Endothelial cell of umbilical vein (primary cell): ENCODE measurements around the gene INSM2. TPM values are rescaled to one million over a fixed set of nuclear protein-coding genes. Genes with fewer than 3 reads are reported as not detected.

Source experiments
- BruUV-seq: library from RNA; stranded (reverse); fragments of 400-500 nt; replicated peaks from 2 replicates; lab custom pipeline; 2021; lab: Mats Ljungman, UMichigan
- CTCF ChIA-PET: fragments of 300-600, 350-600 bp; sonication (Branson Sonifier 250); formaldehyde crosslinking; loops from one replicate; lab custom pipeline; 2021; ENCODE audit warnings: antibody characterized with exemption, inconsistent platforms; lab: Charles Lee
- POLR2A ChIA-PET: fragments of 300-600, 350-600 bp; sonication (Branson Sonifier 250); formaldehyde crosslinking; loops from one replicate; lab custom pipeline; 2021; ENCODE audit warnings: antibody characterized with exemption, inconsistent platforms; lab: Charles Lee
- DNase-seq: peaks from one replicate; pipeline ENCODE4 v3.0.0-alpha.2; 2011; ENCODE audit warnings: low read depth, low spot score
- FAIRE-seq: peaks from 2 replicates; lab custom pipeline; 2011; peaks lifted over from hg19 to GRCh38; lab: Jason Lieb, UNC
- H2AFZ ChIP-seq: 2 replicates; pipeline ENCODE4 v1.6.0; 2012; ENCODE audit warnings: low read depth, low read length, control low read depth, inconsistent platforms
- H3K27ac ChIP-seq: 2 replicates; pipeline ENCODE4 v1.5.1; 2011; ENCODE audit warnings: low read depth, mild to moderate bottlenecking, control low read depth, low read length, moderate library complexity; ENCODE audit not compliant: insufficient read depth
- H3K27me3 ChIP-seq, 2 experiments: 2 replicates each; pipeline versions ENCODE4 v1.6.0 to v1.6.1; 2011; ENCODE audit warnings: low read length in 2 of 2, mixed read lengths in 1 of 2; ENCODE audit not compliant: control insufficient read depth in 2 of 2, insufficient read depth in 2 of 2
- H3K36me3 ChIP-seq, 2 experiments: 2 replicates in 1 of 2; 3 replicates in 1 of 2; pipeline ENCODE4 v1.5.1; 2011; ENCODE audit warnings: low read length in 2 of 2, mild to moderate bottlenecking in 1 of 2, moderate library complexity in 1 of 2; ENCODE audit not compliant: control insufficient read depth in 2 of 2, insufficient read depth in 2 of 2; ENCODE audit errors: extremely low read depth in 1 of 2
- H3K4me1 ChIP-seq: 3 replicates; pipeline ENCODE4 v1.5.1; 2011; ENCODE audit warnings: mild to moderate bottlenecking, low read length; ENCODE audit not compliant: control insufficient read depth, insufficient read depth; ENCODE audit errors: extremely low read depth
- H3K4me2 ChIP-seq: 2 replicates; pipeline ENCODE4 v1.6.1; 2011; ENCODE audit warnings: low read length, control low read depth, mixed read lengths; ENCODE audit not compliant: insufficient read depth
- H3K4me3 ChIP-seq, 3 experiments: fragments of 200-600 bp in 1 of 3; sonication (generic), shearing (Covaris generic) in 1 of 3; replicated peaks in 1 of 3; 2 replicates each; pipeline ENCODE4 v1.5.1; 2011 to 2016; ENCODE audit warnings: control low read depth in 3 of 3, low read length in 3 of 3, mild to moderate bottlenecking in 2 of 3, inconsistent platforms in 1 of 3, low read depth in 1 of 3, moderate library complexity in 1 of 3; ENCODE audit not compliant: insufficient read depth in 1 of 3
- H3K79me2 ChIP-seq: 2 replicates; pipeline ENCODE4 v1.6.0; 2012; ENCODE audit warnings: low read length, inconsistent platforms; ENCODE audit not compliant: control insufficient read depth, insufficient read depth
- H3K9ac ChIP-seq: replicated peaks from 2 replicates; pipeline ENCODE3; 2011; ENCODE audit warnings: low read length, control low read depth; ENCODE audit not compliant: insufficient read depth; ENCODE audit errors: extremely low read depth
- H3K9me1 ChIP-seq: replicated peaks from 3 replicates; pipeline ENCODE4 v1.6.0; 2011; ENCODE audit warnings: mild to moderate bottlenecking, low read length; ENCODE audit not compliant: control insufficient read depth, insufficient read depth; ENCODE audit errors: extremely low read depth
- H3K9me3 ChIP-seq: replicated peaks from 2 replicates; pipeline ENCODE4 v1.5.1; 2012; ENCODE audit warnings: low read length, inconsistent platforms; ENCODE audit not compliant: control insufficient read depth, insufficient read depth
- H4K20me1 ChIP-seq: replicated peaks from 2 replicates; pipeline ENCODE3; 2011; ENCODE audit warnings: mild to moderate bottlenecking, low read length; ENCODE audit not compliant: control insufficient read depth, insufficient read depth; ENCODE audit errors: extremely low read depth
- CTCF ChIP-seq, 2 donors: IDR thresholded peaks; 1 replicate in 1 of 2; 2 replicates in 1 of 2; pipeline ENCODE4 v1.5.1; 2011; ENCODE audit warnings: low read length in 2 of 2, mild to moderate bottlenecking in 2 of 2, moderate library complexity in 2 of 2, control low read depth in 1 of 2, inconsistent platforms in 1 of 2, low read depth in 1 of 2; ENCODE audit not compliant: insufficient read depth in 1 of 2; ENCODE audit errors: extremely low read depth in 1 of 2
- EZH2 ChIP-seq: IDR thresholded peaks from 2 replicates; pipeline ENCODE4 v1.6.1; 2012; ENCODE audit warnings: borderline replicate concordance, low read depth, mild to moderate bottlenecking, moderate library complexity, low read length, inconsistent platforms; ENCODE audit not compliant: severe bottlenecking
- FOS ChIP-seq: IDR thresholded peaks from 2 replicates; pipeline ENCODE4 v1.6.1; 2011; ENCODE audit warnings: mild to moderate bottlenecking, low read length, moderate library complexity, borderline replicate concordance; ENCODE audit not compliant: insufficient read depth
- GATA2 ChIP-seq: IDR thresholded peaks from 2 replicates; pipeline ENCODE4 v1.7.0; 2011; ENCODE audit warnings: low read depth, mild to moderate bottlenecking, moderate library complexity, mixed read lengths, low read length; ENCODE audit not compliant: insufficient read length, insufficient read depth
- JUN ChIP-seq: IDR thresholded peaks from 2 replicates; pipeline ENCODE4 v1.6.1; 2011; ENCODE audit warnings: borderline replicate concordance, low read depth; ENCODE audit not compliant: insufficient read length, insufficient read depth
- MAX ChIP-seq: IDR thresholded peaks from 2 replicates; pipeline ENCODE4 v1.6.1; 2011; ENCODE audit not compliant: insufficient read depth, insufficient read length
- MYC ChIP-seq: IDR thresholded peaks from one replicate; pipeline ENCODE4 v1.6.1; 2011; ENCODE audit warnings: mild to moderate bottlenecking, low read depth, low read length
- POLR2A ChIP-seq: IDR thresholded peaks from 2 replicates; pipeline ENCODE4 v1.6.1; 2012; ENCODE audit warnings: low read depth, mild to moderate bottlenecking, control low read depth, low read length
- POLR2AphosphoS5 ChIP-seq: IDR thresholded peaks from 2 replicates; pipeline ENCODE4 v1.6.1; 2012; ENCODE audit warnings: low read depth, mild to moderate bottlenecking, control low read depth, low read length, moderate library complexity; ENCODE audit not compliant: insufficient read depth
- dilution Hi-C: fragments of 300-500 bp; cut with MboI; formaldehyde crosslinking; loops from one replicate; pipeline ENCODE4 v1.15.0; 2019; ENCODE audit warnings: low sequenced_read_pairs; ENCODE audit not compliant: extremely low pct_ligation_motif_present
- intact Hi-C: fragments of 100-400 bp; cut with micrococcal nuclease; formaldehyde crosslinking; loops from one replicate; pipeline ENCODE4 v1.10.0; 2022
- polyA plus RNA-seq, 4 experiments: library from polyadenylated mRNA; depleted of rRNA in 3 of 4; stranded (reverse) in 3 of 4; unstranded in 1 of 4; fragments of >200 nt; gene quantifications; 2 replicates each; pipeline versions ENCODE4 v1.2.1 to v1.2.3, GENCODE V29; 2011 to 2012; ENCODE audit warnings: missing spikeins in 1 of 4
- total RNA-seq: library from RNA; stranded (reverse); gene quantifications from 2 replicates; pipeline ENCODE4 v1.2.3, GENCODE V29; 2021

INSM2 gene
- total and polyA plus RNA-seq, 2 donors (not counting 3 experiments of a cell fraction or from before 2014, with no cell fraction given) = not detected

GRCh38 chr14:35504260-35504659 lies 29.7 kb upstream of the INSM2 start:
- Histone ChIP-seq H2AFZ (no peak overlapping the region), H3K9me3 (no peaks in the 10 kb centered on the region), H3K9me1 (no peaks in the 10 kb centered on the region), H3K27me3 (no peaks in the 10 kb centered on the region), H4K20me1 (no peaks in the 10 kb centered on the region), H3K4me2 (no peak overlapping the region), H3K36me3 (no peaks in the 10 kb centered on the region), H3K79me2 (no peaks in the 10 kb centered on the region), H3K27ac (no peak overlapping the region), H3K4me1 (peaks cover 16% of the 10 kb centered on the region), H3K9ac (no peak overlapping the region), H3K4me3 (no peak overlapping the region)
- CTCF ChIA-PET = no interaction called here
- no peak for DNase-seq
- dilution Hi-C loops (no loop called here), intact Hi-C loops (no loop called here)
- FAIRE-seq = no peak
- POLR2A ChIA-PET = no interaction called here
- TF ChIP-seq GATA2 (no peak), POLR2AphosphoS5 (no peak), FOS (no peak), MAX (no peak), MYC (no peak), JUN (no peak), CTCF (IDR thresholded peaks at IDR 0.05; ENCODE audit: extremely low read depth in 1 of 2, insufficient read depth in 1 of 2, low read depth in 1 of 2, low read length in 2 of 2) (no peak), EZH2 (no peak), POLR2A (no peak)
- BruUV-seq = no TSS peak
